Measurements from ENCODE around the gene RYR2.

DNA sequence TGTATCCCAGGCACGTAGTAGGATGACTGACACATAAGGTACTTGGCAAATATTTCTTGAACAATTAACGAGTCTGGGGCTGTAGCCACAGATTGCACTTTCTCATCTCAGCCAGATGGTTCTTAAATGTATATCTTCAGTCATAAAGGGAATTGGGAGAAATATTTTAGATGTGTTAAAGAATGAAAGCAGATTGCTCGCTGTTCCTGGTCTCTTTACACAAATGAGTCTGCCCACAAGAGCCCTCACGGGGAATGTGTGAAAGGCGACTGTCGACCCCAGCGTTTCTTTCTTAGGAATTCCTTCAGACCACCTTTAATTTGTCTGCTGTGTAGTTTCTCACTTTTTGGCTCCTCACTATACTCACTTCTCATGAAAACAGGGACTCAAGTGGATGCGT lies 38.5 kb upstream of the RYR2 start:
- TF ChIP-seq ZZZ3 (IDR thresholded peaks at IDR 0.05) (no peak), MYC (IDR thresholded peaks at IDR 0.05; ENCODE audit: low read depth, low read length) (no peak), MYC (CRISPR knock-in tag; IDR thresholded peaks at IDR 0.05; ENCODE audit: borderline replicate concordance, low read depth) (no peak), CTCF (IDR thresholded peaks at IDR 0.05 in 2 of 3, conservative IDR thresholded peaks at IDR 0.05 in 1 of 3; ENCODE audit: insufficient read depth in 2 of 3, low read depth in 1 of 3, low read length in 3 of 3) (no peak), CHD1 (IDR thresholded peaks at IDR 0.05; ENCODE audit: low read length) (no peak)
- TF ChIP-seq, protein P1, sequence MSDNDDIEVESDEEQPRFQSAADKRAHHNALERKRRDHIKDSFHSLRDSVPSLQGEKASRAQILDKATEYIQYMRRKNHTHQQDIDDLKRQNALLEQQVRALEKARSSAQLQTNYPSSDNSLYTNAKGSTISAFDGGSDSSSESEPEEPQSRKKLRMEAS (CRISPR knock-in tag; IDR thresholded peaks at IDR 0.05) = no peak
